Choroid plexus epithelial cell (primary cell): ENCODE measurements around the gene DIAPH3.
A peak's percentile ranks its signal among the peaks of the same experiment; 100 is the strongest.

Experiments used
- DNase-seq: peaks from one replicate; pipeline ENCODE4 v3.0.0-alpha.2; 2010; ENCODE audit warnings: low read depth
- H3K4me3 ChIP-seq: 2 replicates; pipeline ENCODE4 v1.5.1; 2011; ENCODE audit warnings: low read depth, mild to moderate bottlenecking, control low read depth, low read length, moderate library complexity
- TF ChIP-seq, protein P1 (sequence below): conservative IDR thresholded peaks from 2 replicates; pipeline ENCODE4 v1.5.1; 2011; ENCODE audit warnings: low read depth, mild to moderate bottlenecking, control low read depth, inconsistent platforms, low read length, moderate library complexity

The DIAPH3 gene

DNA sequence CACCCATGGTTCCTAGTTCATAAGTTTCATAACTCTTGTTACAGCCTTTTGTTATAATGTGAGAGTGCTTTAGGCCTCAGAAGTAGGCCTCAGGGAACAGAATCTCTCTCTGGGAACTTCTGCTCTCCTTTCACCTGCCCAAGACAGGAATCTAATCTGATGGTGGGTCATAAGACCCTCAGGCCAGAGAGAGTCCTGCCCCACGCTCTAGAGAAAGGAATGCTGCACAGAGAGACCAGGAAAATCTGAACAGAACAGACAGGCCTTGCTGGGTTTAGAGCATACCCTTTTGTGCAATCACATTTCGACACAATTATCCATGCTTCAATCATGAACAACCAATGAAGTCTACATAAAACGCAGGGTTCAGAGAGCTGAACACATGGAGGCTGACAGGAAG is 3.4 kb upstream of the DIAPH3 start:
- TF ChIP-seq, protein P1, sequence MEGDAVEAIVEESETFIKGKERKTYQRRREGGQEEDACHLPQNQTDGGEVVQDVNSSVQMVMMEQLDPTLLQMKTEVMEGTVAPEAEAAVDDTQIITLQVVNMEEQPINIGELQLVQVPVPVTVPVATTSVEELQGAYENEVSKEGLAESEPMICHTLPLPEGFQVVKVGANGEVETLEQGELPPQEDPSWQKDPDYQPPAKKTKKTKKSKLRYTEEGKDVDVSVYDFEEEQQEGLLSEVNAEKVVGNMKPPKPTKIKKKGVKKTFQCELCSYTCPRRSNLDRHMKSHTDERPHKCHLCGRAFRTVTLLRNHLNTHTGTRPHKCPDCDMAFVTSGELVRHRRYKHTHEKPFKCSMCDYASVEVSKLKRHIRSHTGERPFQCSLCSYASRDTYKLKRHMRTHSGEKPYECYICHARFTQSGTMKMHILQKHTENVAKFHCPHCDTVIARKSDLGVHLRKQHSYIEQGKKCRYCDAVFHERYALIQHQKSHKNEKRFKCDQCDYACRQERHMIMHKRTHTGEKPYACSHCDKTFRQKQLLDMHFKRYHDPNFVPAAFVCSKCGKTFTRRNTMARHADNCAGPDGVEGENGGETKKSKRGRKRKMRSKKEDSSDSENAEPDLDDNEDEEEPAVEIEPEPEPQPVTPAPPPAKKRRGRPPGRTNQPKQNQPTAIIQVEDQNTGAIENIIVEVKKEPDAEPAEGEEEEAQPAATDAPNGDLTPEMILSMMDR: no peak
- no peak for DNase-seq
- H3K4me3 ChIP-seq: no peak overlapping the region

DNA sequence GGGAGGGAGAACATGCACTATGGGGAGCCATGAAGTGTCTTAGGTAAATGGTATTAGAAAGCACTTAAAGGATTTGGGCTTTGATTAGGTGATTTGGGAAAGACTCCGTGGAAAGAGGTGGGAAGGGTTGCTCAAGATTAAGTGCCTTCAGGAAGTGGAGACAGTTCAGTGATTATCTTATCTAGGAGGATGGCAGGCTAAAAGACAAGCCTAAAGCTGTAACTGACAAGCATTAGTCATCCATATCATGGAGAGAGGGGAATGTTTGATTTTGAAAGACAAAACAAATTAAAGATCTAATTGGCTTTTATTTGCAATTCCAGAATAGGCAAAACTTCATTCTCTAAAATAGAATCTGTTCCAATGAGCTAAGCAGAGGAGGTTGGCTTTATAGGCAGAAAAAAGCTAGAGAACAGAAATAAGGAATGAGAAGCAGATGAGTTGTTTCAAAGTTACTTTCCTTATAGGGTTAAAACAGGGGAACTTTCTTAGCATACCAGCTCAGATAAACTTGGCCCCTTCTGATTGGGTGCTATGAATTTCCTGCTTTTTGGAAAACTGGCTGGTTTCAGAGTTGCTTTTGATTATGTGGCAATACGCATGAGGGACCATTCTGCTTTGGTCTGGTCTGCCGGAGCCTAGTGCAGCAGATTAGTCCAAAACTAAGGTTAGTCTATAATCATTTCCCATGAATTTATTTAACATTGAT is 1.8 kb upstream of the DIAPH3 start:
- TF ChIP-seq, protein P1: no peak
- DNase-seq: no peak
- H3K4me3 ChIP-seq: no peak overlapping the region

DNA sequence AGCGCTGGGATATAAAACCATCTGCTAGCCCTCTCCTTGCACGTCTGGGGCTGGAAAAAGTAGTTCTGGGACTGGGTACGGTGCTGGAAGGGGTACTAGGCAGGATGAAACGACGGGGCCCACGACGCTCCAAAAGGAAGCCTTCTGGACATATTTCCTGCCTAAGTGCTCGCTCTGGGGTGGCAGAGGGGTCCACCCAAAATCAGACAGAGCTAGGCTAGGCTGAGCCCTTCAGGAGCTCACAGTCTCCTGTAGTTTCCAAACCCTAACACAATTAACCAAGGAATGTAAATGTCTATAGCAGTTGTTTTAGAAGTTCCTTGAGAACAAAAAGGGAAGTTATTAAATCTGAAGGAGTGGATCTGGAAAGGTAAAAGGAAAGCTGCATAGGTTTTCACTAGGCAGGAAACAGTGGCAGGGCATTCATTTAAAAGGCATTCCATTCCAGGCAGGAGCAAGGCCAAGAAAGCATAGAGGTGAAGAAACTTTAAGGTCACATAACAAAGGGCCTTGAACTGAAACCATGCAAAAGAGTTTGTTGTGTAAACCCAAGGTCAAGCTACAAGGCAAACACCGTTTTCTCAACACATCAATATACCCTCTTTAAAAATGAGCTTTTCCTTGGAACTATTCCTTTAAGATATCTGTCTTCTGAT is 634 bp upstream of the DIAPH3 start:
- DNase-seq: peak; percentile 34

DNA sequence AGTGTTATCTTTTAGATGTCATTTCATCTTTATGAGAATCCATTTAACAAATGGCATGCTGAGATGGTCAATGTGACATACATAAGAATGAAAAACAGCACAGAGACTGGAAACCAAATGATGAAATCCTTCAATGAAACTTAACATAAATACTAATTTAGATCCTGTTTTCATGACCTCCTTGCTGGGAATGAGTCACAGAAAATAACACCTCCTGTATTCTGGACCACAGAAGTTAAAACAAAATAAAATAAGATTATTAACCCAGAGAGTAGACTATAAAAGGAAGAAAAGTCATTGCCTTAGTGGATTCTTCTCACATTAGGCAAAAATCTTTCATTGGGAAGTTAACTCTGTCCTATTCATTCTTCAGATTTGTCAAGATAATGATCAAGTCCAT is 1.6 kb downstream of the DIAPH3 start:
- DNase-seq: peak; percentile 28
- TF ChIP-seq, protein P1: no peak
- no peak overlapping the region for H3K4me3 ChIP-seq

More for the DNA sequence above, 634 bp upstream of the DIAPH3 start:
- peak overlapping the region; percentile 84 for H3K4me3 ChIP-seq
- TF ChIP-seq, protein P1: no peak

DNA sequence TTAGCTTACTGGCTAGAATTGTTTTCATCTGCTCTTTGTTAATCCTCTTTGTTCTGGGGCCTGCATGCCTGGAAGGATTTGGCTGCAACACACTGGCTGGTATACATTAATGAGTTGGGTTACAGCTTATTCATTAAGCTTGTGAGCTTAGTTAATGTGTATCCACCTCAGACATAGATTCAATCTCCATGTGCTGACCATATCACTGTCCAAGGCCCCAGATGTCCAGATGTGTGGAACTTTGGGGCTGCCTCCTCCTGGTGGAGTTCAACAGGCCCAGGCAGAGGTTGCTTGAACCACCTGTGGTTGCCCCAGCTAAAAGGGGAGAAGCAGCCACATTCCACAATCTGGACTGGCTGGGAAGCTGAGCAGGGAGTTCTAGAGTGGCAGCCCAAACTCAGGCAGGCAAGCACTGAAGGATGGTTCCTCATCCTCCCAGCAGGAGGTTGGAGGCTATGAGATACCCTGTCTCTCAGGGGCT is 5.4 kb downstream of the DIAPH3 start:
- TF ChIP-seq, protein P1: no peak
- H3K4me3 ChIP-seq: no peak overlapping the region
- no peak for DNase-seq

DNA sequence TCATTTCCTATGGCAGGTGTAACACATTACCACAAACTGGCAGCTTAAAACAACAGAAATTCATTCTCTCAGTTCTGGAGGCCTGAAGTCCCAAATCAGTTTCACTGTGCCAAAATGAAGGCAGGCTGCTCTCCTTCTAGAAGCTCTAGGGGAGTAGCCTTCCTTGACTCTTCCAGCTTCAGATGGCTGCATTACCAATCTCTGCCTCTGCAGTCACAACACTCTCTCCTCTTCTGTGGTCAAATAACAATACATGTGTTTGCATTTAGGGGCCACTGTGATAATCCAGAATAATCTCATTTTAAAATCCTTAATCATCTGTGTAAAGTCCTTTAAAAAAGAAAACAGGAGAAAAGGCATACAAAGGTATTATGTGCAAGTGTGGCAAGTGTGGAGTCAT is 7.8 kb downstream of the DIAPH3 start:
- peak; percentile 37 for DNase-seq
- H3K4me3 ChIP-seq: no peak overlapping the region
- TF ChIP-seq, protein P1: peak; percentile 19
